SK-N-DZ (cell line): ENCODE measurements around the gene FRMD7. TPM values are rescaled to one million over a fixed set of nuclear protein-coding genes. Genes with fewer than 3 reads are reported as not detected.
"Not testable (repeated sequence)": the region's sequence is repeated elsewhere in the genome, so short reads cannot be mapped to it uniquely, and the experiment has no call there.

ENCODE experiments used
- DNase-seq: peaks from one replicate; pipeline ENCODE4 v3.0.0-alpha.2; 2015; ENCODE audit warnings: low spot score
- polyA plus RNA-seq, 2 experiments: library from polyadenylated mRNA; depleted of rRNA; stranded (reverse); fragments of >200 nt; gene quantifications; 2 replicates each; pipeline ENCODE4 v1.2.3, GENCODE V29; 2014

The FRMD7 gene, protein sequence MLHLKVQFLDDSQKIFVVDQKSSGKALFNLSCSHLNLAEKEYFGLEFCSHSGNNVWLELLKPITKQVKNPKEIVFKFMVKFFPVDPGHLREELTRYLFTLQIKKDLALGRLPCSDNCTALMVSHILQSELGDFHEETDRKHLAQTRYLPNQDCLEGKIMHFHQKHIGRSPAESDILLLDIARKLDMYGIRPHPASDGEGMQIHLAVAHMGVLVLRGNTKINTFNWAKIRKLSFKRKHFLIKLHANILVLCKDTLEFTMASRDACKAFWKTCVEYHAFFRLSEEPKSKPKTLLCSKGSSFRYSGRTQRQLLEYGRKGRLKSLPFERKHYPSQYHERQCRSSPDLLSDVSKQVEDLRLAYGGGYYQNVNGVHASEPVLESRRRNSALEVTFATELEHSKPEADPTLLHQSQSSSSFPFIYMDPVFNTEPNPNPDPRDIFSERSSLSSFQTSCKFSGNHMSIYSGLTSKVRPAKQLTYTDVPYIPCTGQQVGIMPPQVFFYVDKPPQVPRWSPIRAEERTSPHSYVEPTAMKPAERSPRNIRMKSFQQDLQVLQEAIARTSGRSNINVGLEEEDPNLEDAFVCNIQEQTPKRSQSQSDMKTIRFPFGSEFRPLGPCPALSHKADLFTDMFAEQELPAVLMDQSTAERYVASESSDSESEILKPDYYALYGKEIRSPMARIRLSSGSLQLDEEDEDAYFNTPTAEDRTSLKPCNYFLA
- polyA plus RNA-seq (2014; cell fraction: cytosol; rRNA removed), result not detected in 2 replicates
- polyA plus RNA-seq (2014; cell fraction: nucleus; rRNA removed), result not detected in 2 replicates

DNA sequence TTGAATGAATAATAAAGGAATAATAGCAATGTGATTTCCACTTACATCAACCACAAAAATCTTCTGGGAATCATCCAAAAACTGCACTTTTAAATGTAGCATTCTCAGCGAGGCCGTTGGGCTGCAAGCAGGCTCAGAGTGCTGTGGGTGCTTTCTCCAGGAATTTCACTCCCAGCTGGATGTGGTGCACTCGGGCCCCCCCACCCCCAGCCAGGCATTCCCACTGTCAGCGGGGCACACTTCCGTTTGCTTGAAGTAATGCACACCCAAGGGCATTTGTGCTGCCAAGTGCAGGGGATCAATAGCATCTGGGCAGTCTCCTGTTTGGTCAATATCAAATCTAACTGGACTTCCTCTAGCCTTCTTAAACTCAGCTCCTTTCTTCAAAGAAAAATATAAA lies at the start of gene FRMD7:
FRMD7 (minus strand) TSS at position 278 of the 400 bp plus-strand sequence; CDS start at position 102, 176 bp downstream.
- no peak for DNase-seq

DNA sequence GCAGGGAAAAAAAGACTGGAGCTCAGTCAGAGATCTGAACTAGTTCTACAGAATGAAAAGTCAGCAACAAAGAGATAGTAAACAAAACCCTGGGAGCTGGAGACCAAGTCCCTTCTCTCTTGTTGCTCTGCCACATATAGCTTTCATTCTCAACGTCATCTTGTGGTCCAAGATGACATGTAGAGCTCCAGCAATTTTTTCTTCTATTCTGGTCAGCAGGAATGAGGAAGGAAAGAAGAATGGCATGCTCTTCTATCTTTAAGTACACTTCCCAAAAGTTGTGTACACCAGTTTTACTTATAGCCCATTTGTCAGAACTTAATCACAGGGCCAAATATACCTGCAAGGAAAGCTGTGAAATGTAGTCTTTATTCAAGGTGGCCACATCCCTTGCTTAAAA lies 45.8 kb upstream of the FRMD7 start:
- no peak for DNase-seq

DNA sequence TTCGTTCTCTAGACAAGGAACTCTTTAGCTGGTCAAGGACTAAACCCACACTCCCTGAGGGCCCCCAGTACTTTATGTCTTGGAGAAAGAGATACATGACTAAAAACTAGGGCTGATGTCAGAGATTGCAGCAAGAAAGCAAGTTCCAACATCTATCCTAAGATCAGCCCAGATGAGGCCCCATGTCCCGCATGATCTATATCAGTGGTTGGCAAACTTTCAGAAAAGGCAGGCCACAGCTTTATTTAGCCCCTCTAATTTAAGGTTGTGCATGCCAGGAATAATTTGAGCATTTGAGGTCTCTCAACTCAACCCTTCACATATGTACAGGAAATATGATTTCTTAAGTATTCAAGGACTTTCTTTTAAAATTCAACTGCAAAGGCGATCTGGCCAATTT lies 44.1 kb upstream of the FRMD7 start:
- no peak for DNase-seq

DNA sequence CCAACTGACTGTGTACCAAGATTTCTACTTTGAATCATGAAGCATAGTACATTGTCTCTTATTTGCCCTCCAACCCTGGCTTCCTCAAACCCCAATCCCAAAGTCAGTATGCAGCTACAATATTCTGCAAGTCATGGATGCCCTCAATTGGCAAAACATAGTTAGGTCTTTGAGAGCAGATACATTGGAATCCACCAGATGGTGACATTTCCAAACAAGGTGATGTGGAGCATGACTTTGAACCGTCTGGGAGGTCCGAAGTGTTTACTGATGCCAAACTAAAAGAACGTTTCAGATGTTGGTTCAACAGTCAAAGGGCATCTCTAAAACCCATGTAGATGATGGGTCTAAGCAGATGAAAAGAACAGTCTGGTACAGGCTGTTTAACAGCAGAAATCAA lies 43.7 kb upstream of the FRMD7 start:
- DNase-seq, result no peak

DNA sequence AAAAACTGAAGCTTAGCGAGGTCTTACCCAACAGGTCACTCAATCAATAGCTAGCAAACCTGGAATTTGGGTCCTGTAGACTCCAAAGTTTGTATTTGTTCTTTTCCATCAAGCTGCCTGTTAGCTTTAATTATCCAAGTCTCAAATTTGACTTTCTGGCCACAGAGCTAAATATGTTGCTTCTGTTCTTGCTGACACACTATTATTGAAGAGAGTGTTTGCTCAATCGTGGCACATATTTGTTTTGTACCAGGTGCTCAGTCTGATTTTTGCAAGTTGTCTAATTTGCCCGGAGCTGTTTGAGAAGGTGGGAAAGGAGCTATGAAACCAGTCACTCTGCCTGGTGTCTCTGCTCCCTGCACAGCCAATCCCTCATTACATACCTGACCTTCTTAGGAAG lies 41.7 kb upstream of the FRMD7 start:
- no peak for DNase-seq

DNA sequence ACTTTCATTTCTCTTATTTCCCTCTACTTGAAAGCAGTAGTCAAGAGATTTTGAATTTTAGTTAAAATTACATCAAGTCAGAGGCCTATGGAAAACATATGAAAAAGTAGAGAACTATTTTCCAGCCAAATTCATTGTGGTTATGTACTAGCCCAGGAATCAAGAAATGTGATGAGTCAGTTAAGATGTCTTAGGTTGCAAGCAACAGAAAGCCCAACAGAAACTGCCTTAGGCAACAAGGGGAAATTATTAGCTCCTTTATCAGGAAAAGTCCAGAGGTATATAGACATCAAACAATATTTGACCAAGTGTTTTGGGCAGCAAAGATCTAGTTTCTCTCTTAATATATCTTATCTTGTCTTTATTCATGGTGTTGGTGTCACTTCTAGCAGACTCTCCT lies 37.8 kb upstream of the FRMD7 start:
- no peak for DNase-seq

DNA sequence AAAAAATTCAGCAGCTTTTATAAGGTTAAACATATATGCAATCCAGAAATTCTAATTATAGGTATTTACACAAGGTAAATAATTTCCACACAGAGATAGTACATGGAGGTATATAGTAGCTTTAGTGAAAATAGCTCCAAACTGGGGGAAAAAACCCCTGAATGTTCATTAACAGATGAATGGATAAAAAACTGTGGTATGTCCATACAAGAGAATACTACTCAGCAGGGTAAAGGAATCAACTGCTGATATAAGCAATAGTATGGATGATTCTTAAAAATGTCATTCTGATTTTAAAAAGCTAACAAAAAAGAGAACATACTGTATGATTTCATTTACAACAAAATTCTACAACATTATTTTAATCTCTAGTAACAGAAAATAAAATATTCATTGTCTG lies 37.2 kb upstream of the FRMD7 start:
- DNase-seq, result no peak

DNA sequence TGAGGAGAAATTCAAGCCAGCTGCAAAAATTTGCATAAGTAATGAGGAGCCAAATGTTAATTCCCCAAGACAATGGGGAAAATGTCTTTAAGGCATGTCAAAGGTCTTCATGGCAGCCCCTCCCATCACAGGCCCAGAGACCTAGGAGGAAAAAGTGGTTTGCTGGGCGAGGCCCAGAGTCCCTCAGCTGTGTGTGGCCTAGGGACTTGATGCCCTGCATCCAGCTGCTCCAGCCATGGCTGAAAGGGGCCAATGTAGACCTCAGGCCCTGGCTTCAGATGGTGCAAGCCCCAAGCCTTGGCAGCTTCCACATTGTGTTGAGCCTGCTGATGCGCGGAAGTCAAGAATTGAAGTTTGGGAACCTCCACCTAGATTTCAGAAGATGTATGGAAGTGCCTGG lies 35.3 kb upstream of the FRMD7 start:
- DNase-seq, result not testable (repeated sequence)

DNA sequence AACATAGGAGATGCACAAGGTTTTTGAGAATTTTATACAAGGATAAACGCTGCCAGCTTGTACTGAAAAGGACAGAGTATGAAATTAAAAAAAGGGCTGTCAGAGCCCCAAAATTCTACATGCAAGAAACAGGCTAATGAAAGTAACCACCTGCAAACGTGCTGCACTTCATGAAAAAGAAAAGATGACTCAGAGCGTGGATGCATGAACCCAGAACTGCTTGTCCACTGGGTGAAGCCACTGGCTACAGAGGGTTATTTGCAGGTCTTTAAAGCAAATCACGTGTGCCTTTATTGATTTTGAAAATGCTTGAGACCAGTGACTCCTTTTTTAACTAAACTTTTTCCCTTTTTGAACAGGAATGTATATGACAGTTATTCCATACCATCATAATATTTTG lies 25.3 kb upstream of the FRMD7 start:
- no peak for DNase-seq

DNA sequence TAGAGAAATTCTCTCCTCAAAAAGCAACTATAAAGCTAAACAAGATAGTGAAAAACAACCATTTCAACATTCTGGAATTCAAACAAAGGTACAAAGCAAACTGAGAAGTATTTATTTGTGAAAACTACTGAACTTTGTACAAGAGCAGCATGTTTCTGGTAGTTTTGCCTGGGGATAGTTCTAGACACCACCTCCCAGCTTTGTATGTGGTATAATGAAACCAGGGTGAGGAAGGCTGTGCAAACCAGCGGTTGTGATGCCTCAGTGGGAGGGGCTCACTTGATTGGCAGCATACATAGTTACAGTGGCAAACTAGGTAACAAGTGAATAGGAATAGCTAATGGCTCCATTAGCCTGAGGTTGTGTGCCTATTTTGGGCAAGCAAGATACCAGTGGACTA lies 18.6 kb upstream of the FRMD7 start:
- no peak for DNase-seq

DNA sequence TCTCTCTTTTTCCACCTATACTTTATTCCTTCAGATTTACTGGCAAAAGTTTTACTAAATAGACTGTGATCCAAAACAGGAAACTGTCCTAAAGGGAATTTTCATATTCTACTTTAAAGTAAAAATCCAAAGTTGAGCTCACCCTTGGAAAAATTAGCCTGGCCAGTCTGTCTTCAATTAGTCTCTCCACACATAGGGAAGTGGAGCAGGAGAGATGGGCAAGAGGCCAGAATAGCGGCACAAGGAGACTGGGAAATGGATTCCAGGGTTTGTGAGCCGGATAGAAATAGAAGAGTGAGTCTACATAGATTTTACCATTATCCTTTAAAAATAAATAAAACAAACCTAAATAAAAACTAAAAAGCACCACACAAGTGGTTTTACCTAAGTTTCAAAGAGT lies 16.2 kb upstream of the FRMD7 start:
- DNase-seq, result no peak

DNA sequence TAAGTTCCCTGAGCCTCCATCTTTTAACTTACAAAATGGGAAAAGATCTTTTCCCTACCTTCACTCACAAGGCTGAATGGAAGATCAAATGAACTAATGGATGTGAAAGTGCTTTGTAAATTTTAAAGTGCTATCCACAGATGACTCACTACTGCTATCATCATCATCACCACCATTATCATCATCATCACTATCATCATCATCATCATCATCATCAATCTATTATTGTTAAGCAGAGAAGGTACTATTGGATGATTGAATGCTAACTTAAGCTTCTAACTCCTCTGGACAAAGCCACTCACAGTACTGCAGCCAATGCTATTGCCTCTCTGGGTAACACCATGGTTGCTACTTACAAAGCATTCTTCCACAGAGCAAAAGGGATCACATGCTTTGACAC lies 1.9 kb downstream of the FRMD7 start:
- no peak for DNase-seq

DNA sequence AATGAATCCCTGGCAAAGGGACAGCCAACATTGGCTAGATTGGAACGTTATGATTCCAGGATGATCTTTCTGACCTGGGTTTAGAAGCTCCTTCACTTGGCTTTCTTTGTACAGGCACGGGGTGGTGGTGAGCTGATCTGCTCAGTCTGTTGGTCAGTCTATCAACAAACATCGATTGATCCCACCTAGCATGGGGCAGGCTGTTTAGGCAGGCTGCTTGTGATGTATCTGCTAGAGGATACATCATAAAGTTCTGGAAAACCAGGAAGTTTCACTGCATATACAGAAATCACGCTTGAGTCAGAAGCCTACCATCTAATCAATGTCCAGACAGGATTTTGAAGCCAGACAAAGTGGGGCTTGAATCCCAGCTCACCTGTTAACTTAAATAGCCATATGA lies 6.9 kb downstream of the FRMD7 start:
- no peak for DNase-seq

DNA sequence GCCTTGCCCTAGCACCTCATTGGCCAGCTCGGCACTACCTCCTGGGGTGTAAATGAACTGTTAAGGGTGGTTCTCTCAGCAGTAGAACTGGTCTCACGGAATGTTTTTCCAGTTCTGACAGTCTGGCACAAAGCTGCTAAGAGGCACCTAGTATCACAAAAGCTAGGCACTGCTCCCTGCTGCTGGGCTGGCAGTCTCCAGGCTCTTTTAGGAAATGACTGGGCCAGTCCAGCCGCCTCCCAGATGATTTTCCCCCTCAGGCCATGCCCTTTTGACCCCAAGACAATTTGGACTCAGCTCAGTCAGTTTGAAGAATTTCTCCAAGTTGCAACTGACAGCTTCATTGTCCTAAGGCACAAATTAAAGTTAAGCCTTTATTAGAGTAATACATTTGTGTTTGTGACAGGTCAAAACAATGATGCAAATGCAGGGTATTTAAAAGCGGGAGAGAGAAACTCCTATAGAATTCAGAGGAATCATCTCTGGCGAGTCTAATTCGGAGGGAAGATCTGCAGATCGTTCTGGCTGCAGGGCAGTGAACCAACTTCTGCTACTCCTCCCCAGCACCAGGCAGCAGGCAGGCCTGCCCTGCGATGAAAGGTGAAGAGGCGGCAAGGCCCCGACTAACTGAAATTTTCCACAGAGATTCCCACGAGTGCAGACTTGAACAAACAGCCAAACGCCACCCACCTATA lies 7.9 kb downstream of the FRMD7 start:
- DNase-seq, result no peak

DNA sequence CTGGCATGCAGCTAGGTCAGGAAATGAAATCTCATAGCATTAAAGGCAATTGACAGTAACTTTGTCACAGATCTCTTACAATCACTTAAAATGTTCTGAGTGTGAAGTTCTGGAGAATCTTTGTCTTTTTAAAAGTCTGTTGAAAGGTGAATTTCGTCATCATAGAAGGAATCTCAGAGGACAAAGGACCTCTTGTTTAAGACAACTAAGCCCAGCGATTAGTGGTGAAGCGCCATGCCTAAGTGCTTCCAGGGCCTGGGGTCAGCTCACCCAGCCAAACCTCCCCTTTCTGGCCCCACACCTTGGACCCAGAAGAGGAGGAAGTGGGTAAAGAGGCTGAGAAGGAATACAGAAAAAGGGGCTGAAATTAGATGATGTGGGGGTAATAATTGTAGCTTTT lies 8.5 kb downstream of the FRMD7 start:
- DNase-seq, result no peak

DNA sequence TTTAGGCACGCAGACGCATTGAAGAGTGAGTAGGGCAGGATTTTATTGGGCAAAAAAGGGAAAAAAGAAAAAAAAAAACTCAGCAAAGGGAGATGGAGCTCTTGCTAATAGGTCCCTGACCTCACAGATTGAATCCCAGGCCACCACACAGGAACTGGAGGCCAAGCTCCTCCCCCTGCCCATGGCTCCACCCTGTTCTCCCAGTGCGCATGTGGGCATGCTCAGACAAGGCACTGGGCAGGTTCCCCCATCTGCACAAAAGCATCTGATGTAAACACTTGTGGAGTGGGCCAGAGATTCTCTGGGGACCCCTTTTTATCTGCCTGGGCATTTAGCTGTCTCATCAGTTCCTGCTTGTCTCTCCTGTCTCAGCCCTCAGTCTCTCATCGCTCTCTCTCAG lies 9.5 kb downstream of the FRMD7 start:
- no peak for DNase-seq

DNA sequence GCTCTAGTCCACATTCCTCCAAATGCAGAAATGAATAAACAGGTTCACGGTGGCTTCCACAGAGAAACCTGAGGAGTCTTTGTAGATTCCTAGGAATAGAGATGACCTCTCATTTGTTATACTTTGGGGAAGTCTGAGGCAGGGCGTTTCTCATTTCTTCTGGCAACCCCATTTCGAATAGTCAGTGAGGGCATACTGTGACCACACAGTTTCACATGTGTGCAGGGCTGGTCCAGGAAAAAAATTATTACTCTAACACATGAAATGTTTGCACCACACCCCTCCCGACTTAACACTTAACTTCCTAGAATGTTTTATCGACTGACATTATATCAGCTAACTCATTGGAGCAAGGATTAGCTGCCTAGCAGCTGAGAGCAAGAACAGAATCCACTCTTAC lies 12.0 kb downstream of the FRMD7 start:
- DNase-seq, result no peak

DNA sequence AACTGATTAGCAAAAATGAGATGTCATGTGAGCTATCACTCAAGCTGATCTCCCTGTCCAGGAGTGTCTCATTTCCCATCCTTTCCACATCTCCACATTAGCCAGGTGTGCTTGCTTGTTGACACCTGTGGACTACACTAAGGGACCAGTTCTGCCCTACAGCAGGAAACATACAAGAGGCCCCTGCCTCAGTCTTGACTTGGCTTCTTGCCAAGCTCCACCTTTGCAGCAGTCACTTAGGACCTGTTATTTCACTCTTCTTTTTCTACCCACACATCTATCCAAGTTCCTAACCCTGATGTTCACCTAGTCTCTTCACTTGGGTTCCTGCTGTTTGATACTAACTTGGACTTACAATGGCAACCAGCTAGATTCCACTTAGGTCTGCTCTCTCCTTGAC lies 13.2 kb downstream of the FRMD7 start:
- DNase-seq, result no peak

DNA sequence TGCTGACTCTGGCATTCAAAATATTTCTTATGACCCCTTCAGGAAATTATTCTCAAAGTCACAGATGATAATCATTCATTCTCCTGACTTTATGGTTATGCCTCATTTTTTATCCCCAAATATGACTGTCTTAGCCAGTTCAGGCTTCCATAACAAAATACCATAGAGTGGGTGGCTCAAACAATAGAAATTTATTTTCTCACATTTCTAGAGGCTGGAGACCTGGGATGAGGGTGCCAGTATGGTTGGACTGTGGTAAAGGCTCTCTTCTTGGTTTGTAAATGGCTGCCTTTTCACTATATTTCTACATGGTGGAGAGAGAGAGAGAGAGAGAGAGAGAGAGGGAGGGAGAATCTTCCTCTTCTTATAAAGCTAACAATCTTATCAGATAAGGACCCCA lies 20.5 kb downstream of the FRMD7 start:
- no peak for DNase-seq

DNA sequence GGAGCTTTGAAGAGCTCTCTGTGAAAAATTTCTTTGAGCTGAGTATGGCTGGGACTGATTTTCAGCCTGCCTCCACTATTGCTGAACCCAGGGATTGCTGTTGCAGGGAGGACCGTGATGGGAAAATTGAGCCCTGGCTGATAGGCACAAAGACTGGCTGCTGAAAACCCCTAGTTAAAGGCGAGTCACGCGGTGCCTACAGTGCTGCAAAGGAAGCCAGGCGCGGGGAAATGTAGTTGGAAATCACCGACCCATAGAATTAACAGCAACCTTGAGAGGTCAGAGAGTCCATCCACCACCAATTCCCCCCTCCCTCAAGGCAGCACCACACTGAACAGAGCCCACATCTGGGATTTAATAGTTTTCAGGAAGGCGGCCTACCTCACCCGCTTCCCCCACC lies 26.0 kb downstream of the FRMD7 start:
- DNase-seq, result no peak

DNA sequence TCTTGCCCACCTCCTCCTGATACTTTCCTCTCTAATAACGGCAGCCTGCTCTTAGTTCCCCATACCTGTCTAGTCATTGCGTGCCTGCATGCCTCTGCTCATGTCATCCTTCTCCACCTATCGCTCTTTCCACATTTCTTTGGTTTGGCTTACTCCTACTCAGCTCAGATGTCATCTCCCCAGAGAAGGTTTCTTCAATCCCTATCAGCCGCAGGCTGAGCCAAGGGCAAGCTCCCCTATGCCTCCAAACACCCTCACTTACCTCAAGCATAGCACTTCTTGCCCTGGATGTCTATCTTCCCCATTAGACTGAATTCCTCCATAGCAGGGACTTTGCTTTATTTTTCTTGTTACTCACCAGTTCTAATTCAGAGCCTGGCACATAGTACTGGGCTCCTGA lies 26.6 kb downstream of the FRMD7 start:
- DNase-seq, result no peak

DNA sequence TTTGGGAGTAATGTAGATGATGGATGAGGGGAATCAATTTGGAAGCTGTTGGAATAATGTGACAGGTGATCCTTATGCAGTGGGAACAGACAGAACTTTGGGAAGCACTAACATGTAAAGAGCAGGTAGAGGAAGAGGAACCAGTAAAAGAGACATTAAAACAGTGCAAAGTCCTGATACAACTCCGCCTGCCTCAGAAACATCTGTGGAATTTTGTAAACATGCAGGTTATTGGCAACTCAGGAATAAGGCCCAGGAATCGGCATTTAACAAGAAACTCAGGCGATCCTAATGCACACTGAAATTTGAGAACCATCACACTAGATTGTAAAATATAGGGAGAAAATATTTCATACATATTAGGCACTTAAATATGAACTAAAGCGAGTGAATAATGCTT lies 29.1 kb downstream of the FRMD7 start:
- DNase-seq, result not testable (repeated sequence)

DNA sequence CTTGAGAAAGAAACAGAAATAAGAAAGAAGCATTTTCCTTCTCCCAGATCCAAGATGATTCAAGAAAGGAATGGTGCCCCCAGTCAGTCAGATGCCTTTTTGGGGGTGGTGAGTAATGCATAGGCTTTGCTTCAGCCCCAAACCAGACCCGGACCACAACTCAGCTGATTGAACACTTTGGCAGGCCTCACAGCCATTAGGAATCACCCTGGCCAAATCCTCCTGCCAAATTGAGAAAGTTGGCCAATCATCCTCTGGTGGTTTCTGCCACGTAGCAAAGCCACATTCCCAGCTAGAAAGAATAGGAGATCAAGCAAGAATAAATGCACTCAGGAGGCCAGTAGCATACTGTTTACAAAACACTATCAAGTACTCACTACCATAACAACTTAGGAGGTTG lies 33.7 kb downstream of the FRMD7 start:
- DNase-seq, result no peak
